Measurements from ENCODE around the gene FBXL22.

Gene FBXL22

GRCh38 chr15:63638839-63639238, 41.7 kb downstream of the FBXL22 start:
- DNase-seq (ENCODE audit: low read depth), result no peak
- H3K4me3 ChIP-seq (ENCODE audit: low read depth, low read length), result no peak overlapping the region
- TF ChIP-seq CTCF (conservative IDR thresholded peaks at IDR 0.05; ENCODE audit: low read depth, low read length), result no peak

GRCh38 chr15:63640146-63640545, 43.0 kb downstream of the FBXL22 start:
- no peak for DNase-seq (ENCODE audit: low read depth)
- TF ChIP-seq CTCF (conservative IDR thresholded peaks at IDR 0.05; ENCODE audit: low read depth, low read length), result no peak
- H3K4me3 ChIP-seq (ENCODE audit: low read depth, low read length), result no peak overlapping the region

Measured in choroid plexus epithelial cell (primary cell).